WTC11 (cell line): Measurements from ENCODE around the gene ACBD6. TPM values are rescaled to one million over a fixed set of nuclear protein-coding genes. Genes with fewer than 3 reads are reported as not detected.

Experiments used
- ATAC-seq: fragments of 200-7000 bp; cut with Tn5 transposase; 2 replicates; pipeline ENCODE4 v1.10.0; 2021; ENCODE audit warnings: mild to moderate bottlenecking, moderate library complexity
- CTCF ChIA-PET: fragments of 300-600 bp; sonication (Branson Sonifier 250); formaldehyde crosslinking; loops from one replicate; lab custom pipeline; 2021; ENCODE audit warnings: antibody characterized with exemption; lab: Charles Lee
- POLR2A ChIA-PET: fragments of 350-600 bp; sonication (Branson Sonifier 250); formaldehyde crosslinking; loops from one replicate; lab custom pipeline; 2021; ENCODE audit warnings: antibody characterized with exemption; lab: Charles Lee
- DNase-seq: peaks from one replicate; pipeline ENCODE4 v3.0.0; 2021; ENCODE audit warnings: low spot score
- H3K27ac Mint-ChIP-seq: 2 replicates; pipeline ENCODE4 v1.8.0; 2021; ENCODE audit warnings: mixed read lengths
- H3K27me3 Mint-ChIP-seq: 2 replicates; pipeline ENCODE4 v1.8.0; 2021; ENCODE audit warnings: low read depth, mild to moderate bottlenecking, moderate library complexity, mixed read lengths
- H3K36me3 Mint-ChIP-seq: 2 replicates; pipeline ENCODE4 v1.8.0; 2021; ENCODE audit warnings: mixed read lengths
- H3K4me1 Mint-ChIP-seq: 2 replicates; pipeline ENCODE4 v1.8.0; 2022; ENCODE audit warnings: mixed read lengths
- H3K4me3 Mint-ChIP-seq: 2 replicates; pipeline ENCODE4 v1.8.0; 2021; ENCODE audit warnings: mild to moderate bottlenecking, moderate library complexity, mixed read lengths
- H3K9me3 Mint-ChIP-seq: 2 replicates; pipeline ENCODE4 v1.8.0; 2021; ENCODE audit warnings: mixed read lengths
- AFF4 ChIP-seq: sonication (generic); formaldehyde crosslinking; IDR thresholded peaks from 2 replicates; pipeline ENCODE4 v1.8.1; 2023; ENCODE audit warnings: mild to moderate bottlenecking, missing genetic modification reagents, borderline replicate concordance
- ELF4 ChIP-seq: sonication (generic); formaldehyde crosslinking; IDR thresholded peaks from 2 replicates; pipeline ENCODE4 v1.8.1; 2022; ENCODE audit warnings: low read depth, mild to moderate bottlenecking, moderate library complexity, missing genetic modification reagents
- FOXK1 ChIP-seq: sonication (generic); formaldehyde crosslinking; IDR thresholded peaks from 2 replicates; pipeline ENCODE4 v1.8.0; 2022; ENCODE audit warnings: mild to moderate bottlenecking, moderate library complexity, missing genetic modification reagents
- GTF2I ChIP-seq: fragments of 250-450 bp; sonication (Bioruptor Pico); conservative IDR thresholded peaks from 2 replicates; pipeline ENCODE4 v1.4.0; 2021; ENCODE audit warnings: mild to moderate bottlenecking
- HMGA2 ChIP-seq: fragments of 250-450 bp; sonication (Bioruptor Pico); IDR thresholded peaks from 2 replicates; pipeline ENCODE4 v1.4.0; 2021; ENCODE audit warnings: mild to moderate bottlenecking, moderate library complexity
- NR2C2 ChIP-seq: sonication (generic); formaldehyde crosslinking; IDR thresholded peaks from 2 replicates; pipeline ENCODE4 v1.8.0; 2022; ENCODE audit warnings: mild to moderate bottlenecking, missing genetic modification reagents
- OVOL2 ChIP-seq: fragments of 250-450 bp; sonication (Bioruptor Pico); IDR thresholded peaks from 2 replicates; pipeline ENCODE4 v1.9.0; 2021; ENCODE audit warnings: mild to moderate bottlenecking, borderline replicate concordance
- RORB ChIP-seq: fragments of 250-450 bp; sonication (Bioruptor Pico); IDR thresholded peaks from 2 replicates; pipeline ENCODE4 v1.9.0; 2021; ENCODE audit warnings: mild to moderate bottlenecking
- TCF7 ChIP-seq: sonication (generic); formaldehyde crosslinking; IDR thresholded peaks from 2 replicates; pipeline ENCODE4 v1.8.0; 2022; ENCODE audit warnings: mild to moderate bottlenecking, low read depth, missing genetic modification reagents, moderate library complexity
- USF1 ChIP-seq: sonication (generic); formaldehyde crosslinking; IDR thresholded peaks from 2 replicates; pipeline ENCODE4 v1.8.0; 2022; ENCODE audit warnings: mild to moderate bottlenecking, missing genetic modification reagents
- ZNF121 ChIP-seq: sonication (generic); formaldehyde crosslinking; IDR thresholded peaks from 2 replicates; pipeline ENCODE4 v1.8.0; 2023; ENCODE audit warnings: missing genetic modification reagents
- ZNF423 ChIP-seq: fragments of 250-450 bp; sonication (Bioruptor Pico); IDR thresholded peaks from 2 replicates; pipeline ENCODE4 v2.1.2; 2022; ENCODE audit warnings: mild to moderate bottlenecking, moderate library complexity
- total RNA-seq: library from RNA; stranded (reverse); gene quantifications from 3 replicates; pipeline ENCODE4 v1.2.3, GENCODE V29; 2021
- TF ChIP-seq, protein P1 (sequence below): sonication (generic); formaldehyde crosslinking; conservative IDR thresholded peaks from 2 replicates; pipeline ENCODE4 v1.8.1; 2023; ENCODE audit warnings: mild to moderate bottlenecking, low read depth, missing genetic modification reagents, moderate library complexity
- TF ChIP-seq, protein P2 (sequence below): sonication (generic); formaldehyde crosslinking; IDR thresholded peaks from 2 replicates; pipeline ENCODE4 v1.8.0; 2022; ENCODE audit warnings: mild to moderate bottlenecking, missing genetic modification reagents
- TF ChIP-seq, protein P3 (sequence below): fragments of 250-450 bp; sonication (Bioruptor Pico); IDR thresholded peaks from 2 replicates; pipeline ENCODE4 v1.9.0; 2021; ENCODE audit warnings: mild to moderate bottlenecking

The ACBD6 gene
- total RNA-seq, 1 experiment from 2014 or later: 53.5 TPM

DNA sequence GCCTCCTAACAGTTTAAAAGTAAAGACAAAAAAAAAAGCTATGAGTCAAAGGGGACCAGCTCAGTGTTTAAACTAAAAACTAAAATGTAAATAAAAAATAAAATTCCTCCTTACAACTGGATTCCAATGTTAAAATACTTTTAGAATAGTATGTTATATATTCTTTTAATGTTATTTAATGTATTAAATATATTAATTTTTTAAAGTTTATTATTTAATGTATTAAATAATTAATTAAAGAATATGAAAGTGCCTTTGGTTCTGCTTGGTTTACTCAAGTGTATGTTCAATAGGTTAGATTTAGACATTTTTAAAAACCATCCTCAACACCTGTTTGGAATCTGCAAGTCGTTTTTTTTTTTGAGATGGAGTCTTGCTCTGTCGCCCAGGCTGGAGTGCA lies 13.1 kb downstream of the ACBD6 start:
- POLR2A ChIA-PET: no interaction called here
- CTCF ChIA-PET: interaction anchor here (1.4 kb wide), 1 partner anchor 13 kb away, joined by 3 read pairs; the partner anchor contains the start of gene ACBD6
- H3K4me1 Mint-ChIP-seq: peaks cover 30% of the 10 kb centered on the region
- no peak overlapping the region for H3K27ac Mint-ChIP-seq
- DNase-seq: no peak
- TF ChIP-seq HMGA2: peak; percentile 92
- no peak for TF ChIP-seq OVOL2 (CRISPR knock-in tag)
- TF ChIP-seq USF1 (CRISPR knock-in tag): no peak
- TF ChIP-seq, all 79 proteins: peak for 1
- Mint-ChIP-seq H3K4me3 (no peak overlapping the region), H3K36me3 (peaks cover 10% of the 10 kb centered on the region), H3K27me3 (no peaks in the 10 kb centered on the region), H3K9me3 (no peaks in the 10 kb centered on the region)
- no peak for ATAC-seq

- H3K27me3 Mint-ChIP-seq: no peaks in the 10 kb centered on the region
- DNase-seq: no peak
- ChIA-PET POLR2A (no interaction called here), CTCF (interaction anchor here (1.4 kb wide), 1 partner anchor 14 kb away, joined by 3 read pairs; the partner anchor contains the start of gene ACBD6)
- H3K27ac Mint-ChIP-seq: no peak overlapping the region
- H3K9me3 Mint-ChIP-seq: no peaks in the 10 kb centered on the region
- no peak overlapping the region for H3K4me3 Mint-ChIP-seq
- ATAC-seq: peak; percentile 55
- H3K4me1 Mint-ChIP-seq: peaks cover 30% of the 10 kb centered on the region
- TF ChIP-seq FOXK1 (CRISPR knock-in tag): no peak
- TF ChIP-seq, protein P1, sequence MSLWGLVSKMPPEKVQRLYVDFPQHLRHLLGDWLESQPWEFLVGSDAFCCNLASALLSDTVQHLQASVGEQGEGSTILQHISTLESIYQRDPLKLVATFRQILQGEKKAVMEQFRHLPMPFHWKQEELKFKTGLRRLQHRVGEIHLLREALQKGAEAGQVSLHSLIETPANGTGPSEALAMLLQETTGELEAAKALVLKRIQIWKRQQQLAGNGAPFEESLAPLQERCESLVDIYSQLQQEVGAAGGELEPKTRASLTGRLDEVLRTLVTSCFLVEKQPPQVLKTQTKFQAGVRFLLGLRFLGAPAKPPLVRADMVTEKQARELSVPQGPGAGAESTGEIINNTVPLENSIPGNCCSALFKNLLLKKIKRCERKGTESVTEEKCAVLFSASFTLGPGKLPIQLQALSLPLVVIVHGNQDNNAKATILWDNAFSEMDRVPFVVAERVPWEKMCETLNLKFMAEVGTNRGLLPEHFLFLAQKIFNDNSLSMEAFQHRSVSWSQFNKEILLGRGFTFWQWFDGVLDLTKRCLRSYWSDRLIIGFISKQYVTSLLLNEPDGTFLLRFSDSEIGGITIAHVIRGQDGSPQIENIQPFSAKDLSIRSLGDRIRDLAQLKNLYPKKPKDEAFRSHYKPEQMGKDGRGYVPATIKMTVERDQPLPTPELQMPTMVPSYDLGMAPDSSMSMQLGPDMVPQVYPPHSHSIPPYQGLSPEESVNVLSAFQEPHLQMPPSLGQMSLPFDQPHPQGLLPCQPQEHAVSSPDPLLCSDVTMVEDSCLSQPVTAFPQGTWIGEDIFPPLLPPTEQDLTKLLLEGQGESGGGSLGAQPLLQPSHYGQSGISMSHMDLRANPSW (CRISPR knock-in tag): no peak
- TF ChIP-seq ZNF121 (CRISPR knock-in tag): peak; percentile 98
- TF ChIP-seq GTF2I (CRISPR knock-in tag): peak; percentile 92
- no peak for TF ChIP-seq ELF4 (CRISPR knock-in tag)
- TF ChIP-seq, protein P2, sequence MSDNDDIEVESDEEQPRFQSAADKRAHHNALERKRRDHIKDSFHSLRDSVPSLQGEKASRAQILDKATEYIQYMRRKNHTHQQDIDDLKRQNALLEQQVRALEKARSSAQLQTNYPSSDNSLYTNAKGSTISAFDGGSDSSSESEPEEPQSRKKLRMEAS (CRISPR knock-in tag): no peak
- no peak for TF ChIP-seq RORB
- TF ChIP-seq TCF7 (CRISPR knock-in tag): no peak
- H3K36me3 Mint-ChIP-seq: peaks cover 10% of the 10 kb centered on the region
Measured at GRCh38 chr1:180488661-180489060, 13.7 kb downstream of the ACBD6 start.

- TF ChIP-seq ZNF423 (CRISPR knock-in tag) (peak; percentile 51; the same call in 1 of the 2 replicates), AFF4 (no peak), NR2C2 (CRISPR knock-in tag) (no peak)
- TF ChIP-seq, protein P3, sequence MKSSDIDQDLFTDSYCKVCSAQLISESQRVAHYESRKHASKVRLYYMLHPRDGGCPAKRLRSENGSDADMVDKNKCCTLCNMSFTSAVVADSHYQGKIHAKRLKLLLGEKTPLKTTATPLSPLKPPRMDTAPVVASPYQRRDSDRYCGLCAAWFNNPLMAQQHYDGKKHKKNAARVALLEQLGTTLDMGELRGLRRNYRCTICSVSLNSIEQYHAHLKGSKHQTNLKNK: no peak
- H3K27ac Mint-ChIP-seq: peak overlapping the region; percentile 78
- no peaks in the 10 kb centered on the region for H3K9me3 Mint-ChIP-seq
- H3K4me1 Mint-ChIP-seq: peaks cover 32% of the 10 kb centered on the region
- H3K36me3 Mint-ChIP-seq: peaks cover 10% of the 10 kb centered on the region
- ChIA-PET POLR2A (no interaction called here), CTCF (interaction anchor here (1.0 to 1.3 kb wide), 2 partner anchors 30 to 233 kb away, joined by 3 to 5 read pairs; no protein-coding TSS in a partner anchor)
- DNase-seq (no peak), ATAC-seq (peak; percentile 63)
- H3K27me3 Mint-ChIP-seq: no peaks in the 10 kb centered on the region
- H3K4me3 Mint-ChIP-seq: no peak overlapping the region
Measured at GRCh38 chr1:180486092-180486491, 16.3 kb downstream of the ACBD6 start.
